Inferior parietal cortex (tissue), 1 donor: ENCODE data around the gene DNAH10.
"Not testable (repeated sequence)": the region's sequence is repeated elsewhere in the genome, so short reads cannot be mapped to it uniquely, and the experiment has no call there.

Source experiments
- DNase-seq: peaks from one replicate; pipeline ENCODE4 v3.0.0-alpha.2; 2016; ENCODE audit errors: extremely low spot score

DNAH10 gene

DNA sequence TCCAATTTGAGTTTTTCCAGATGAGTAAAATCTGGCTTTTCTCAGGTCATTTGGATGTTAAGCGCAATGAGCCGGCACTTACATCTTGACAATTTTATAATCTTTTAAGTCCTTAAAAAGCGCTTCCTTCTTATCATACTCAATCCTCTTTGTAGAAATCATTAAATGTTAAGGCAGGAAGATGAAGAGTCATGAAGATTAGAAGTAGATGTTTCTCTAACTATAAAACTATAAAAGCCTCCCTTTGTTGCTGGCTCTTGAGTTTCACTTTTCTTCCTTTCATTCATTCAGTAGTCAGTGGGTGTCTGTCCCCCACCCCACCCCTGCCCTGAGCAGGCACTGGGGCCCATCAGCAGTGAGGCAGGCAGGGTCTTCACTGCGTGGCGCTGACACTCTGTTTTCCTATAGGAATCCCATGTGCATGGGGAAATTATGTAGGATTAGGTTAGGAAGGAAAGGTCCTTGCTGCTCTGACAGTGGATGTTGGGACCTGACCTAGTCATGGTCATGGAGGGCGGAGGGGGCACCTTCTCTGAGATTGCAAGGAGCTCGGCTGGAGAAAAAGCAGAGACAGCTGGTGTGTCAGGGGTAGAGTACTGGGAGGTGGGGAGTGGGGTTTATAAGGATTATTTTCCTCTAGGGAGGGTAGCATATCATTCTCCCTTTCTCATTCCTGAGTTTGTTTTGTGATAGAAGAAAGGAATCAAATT lies 144.8 kb downstream of the DNAH10 start:
- DNase-seq: no peak

DNA sequence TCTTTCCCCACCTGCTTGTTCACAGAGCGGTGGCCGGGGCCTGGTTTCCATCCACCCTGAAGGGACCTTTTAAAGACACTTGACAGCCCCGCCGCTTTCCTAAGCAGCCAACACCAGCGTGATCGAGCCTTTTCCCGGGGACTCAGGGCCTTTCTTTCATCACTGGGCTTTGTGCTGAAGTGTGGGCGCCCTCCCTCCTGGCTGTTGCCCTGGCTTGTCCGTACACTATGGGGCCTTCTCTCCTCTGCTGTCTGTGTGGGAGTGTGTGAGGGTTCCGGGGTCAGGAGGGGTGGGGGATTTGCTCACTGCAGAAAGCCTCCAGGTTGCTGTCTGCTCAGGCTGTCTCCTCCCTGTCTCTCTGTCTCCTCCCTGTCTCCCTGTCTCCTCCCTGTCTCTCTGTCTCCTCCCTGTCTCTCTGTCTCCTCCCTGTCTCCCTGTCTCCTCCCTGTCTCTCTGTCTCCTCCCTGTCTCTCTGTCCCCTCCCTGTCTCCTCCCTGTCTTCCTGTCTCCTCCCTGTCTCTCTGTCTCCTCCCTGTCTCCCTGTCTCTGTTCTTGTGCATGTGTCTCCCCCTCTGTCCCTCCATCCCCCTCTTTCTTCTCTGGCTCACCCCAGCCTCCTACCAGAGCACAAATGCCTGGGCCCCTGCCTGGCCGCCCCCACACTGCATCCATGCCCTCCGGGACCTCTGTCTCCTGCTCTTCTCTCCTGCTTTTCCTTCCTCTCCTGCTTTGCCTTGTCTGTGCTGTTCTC lies 145.8 kb downstream of the DNAH10 start:
- DNase-seq: no peak

DNA sequence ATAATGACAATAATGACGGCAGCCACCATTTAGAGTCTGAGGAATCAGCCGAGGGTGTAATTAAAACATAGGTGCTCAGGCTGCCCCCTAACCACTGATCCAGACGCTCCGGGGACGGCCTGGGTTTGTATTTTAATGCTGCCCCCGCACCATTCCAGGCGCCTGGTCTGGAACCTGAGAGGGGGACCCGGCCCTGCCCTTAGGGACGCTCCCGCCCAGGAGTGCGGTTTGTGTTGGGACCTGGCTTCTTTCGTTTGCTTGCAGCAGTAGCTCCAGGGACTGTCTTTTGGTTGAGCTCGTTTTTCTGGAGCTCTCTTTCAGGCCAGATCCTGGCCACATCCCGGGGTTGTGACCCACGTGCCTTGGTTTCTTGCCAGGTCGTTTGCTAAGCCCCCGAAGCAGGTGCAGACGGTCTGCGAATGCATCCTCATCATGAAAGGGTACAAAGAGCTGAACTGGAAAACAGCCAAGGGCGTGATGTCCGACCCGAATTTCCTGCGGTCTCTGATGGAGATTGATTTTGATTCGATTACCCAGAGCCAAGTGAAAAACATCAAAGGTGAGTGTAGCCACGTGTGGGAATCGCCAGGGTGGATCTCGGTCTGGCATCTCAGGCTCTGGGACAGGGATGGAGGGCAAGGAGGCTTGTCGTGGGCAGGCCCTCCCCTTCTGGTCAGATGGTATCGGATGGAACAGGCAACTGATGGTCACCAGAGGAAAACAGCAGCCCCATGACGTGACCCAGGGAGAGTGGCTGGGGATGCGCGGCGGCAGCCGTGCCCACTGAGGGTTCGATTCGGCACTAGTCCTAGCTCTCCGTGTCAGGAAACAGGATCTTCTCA lies 147.0 kb downstream of the DNAH10 start:
- no peak for DNase-seq

DNA sequence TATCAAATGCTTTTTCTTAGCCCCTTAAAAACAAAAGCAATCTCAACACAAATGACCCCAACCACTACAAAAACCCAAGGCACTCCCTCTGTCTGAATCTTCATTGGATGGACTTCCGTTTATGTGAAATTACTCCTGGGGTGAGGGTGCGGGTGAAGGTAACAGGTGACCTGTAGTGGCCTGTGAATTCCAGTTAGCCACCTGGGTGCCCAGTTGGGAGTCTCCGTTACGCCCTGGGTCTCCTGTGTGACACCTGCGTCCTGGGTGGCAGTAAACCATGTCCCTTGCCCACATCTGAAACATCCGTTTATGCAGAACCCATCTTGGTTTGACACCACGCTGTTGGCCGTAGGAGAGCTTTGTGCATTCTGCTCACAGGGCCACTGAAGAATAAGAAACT lies 148.0 kb downstream of the DNAH10 start:
- DNase-seq: no peak

DNA sequence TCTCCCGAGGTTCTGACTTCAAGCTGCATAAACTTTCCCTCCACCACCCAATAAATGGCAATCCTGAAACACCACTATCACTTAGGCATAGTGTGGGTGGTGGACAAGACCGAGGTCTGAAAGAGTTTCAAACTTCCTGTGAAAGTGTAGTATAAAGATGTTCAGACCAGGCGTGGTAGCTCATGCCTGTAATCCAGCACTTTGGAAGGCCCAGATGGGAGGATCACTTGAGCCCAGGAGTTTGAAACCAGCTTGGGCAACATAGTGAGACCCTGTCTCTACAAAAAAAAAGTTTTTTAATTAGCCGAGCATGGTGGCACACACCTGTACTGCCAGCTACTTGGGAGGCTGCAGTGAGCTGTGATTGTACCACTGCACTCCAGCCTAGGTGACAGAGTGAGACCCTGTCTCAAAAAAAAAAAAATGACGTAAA lies 148.7 kb downstream of the DNAH10 start:
- DNase-seq: no peak

DNA sequence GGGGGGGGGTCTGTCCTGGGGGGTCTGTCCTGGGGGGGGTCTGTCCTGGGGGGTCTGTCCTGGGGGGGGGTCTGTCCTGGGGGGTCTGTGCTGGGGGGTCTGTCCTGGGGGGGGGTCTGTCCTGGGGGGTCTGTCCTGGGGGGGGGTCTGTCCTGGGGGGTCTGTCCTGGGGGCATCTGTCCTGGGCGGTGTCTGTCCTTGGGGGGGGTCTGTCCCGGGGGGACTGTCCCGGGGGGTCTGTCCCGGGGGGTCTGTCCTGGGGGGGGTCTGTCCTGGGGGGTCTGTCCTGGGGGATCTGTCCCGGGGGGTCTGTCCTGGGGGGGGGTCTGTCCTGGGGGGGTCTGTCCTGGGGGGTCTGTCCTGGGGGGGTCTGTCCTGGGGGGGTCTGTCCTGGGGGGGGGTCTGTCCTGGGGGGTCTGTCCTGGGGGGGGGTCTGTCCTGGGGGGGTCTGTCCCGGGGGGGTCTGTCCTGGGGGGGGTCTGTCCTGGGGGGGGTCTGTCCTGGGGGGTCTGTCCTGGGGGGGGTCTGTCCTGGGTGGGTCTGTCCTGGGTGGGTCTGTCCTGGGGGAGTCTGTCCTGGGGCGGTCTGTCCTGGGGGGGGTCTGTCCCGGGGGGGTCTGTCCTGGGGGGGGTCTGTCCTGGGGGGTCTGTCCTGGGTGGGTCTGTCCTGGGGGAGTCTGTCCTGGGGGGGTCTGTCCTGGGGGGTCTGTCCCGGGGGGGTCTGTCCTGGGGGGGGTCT lies 149.7 kb downstream of the DNAH10 start:
- DNase-seq: not testable (repeated sequence)

DNA sequence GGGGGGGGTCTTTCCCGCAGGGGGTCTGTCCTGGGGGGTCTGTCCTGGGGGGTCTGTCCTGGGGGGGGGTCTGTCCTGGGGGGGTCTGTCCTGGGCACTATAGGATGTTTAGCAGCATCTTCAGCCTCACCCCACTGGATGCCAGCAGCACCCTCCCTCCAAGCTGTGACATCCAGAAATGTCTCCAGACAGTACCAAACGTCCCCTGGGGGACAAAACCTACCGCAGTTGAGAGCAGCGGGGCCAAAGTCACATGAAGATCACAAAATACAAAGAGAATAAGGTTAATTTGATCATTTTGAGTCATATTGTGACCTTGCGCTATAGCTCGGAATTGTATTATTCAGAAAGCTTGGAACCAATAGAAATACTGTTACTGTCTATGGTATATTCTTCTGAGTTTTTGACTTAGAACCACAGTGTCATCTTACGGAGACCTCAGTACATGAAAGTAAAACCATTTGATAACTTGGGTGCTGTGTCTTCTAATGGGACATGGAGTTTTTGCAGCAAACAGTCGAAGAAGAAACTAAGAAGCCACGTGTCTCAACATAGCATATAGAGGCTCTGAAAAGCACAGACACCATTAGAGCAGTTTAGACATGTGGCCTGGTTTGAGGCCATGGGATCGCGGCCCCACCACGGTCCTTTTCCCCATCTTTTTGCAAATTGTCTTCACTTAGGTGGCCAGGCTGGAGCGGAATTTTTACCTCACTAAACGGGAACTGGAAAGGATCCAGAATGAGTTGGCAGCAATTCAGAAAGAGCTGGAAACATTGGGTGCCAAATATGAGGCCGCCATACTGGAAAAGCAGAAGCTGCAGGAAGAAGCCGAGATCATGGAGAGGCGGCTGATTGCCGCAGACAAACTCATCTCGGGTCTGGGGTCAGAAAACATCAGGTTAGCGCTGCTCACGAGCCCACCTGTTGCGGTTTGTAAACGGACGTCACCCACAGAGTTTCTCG lies 150.6 kb downstream of the DNAH10 start:
- no peak for DNase-seq

DNA sequence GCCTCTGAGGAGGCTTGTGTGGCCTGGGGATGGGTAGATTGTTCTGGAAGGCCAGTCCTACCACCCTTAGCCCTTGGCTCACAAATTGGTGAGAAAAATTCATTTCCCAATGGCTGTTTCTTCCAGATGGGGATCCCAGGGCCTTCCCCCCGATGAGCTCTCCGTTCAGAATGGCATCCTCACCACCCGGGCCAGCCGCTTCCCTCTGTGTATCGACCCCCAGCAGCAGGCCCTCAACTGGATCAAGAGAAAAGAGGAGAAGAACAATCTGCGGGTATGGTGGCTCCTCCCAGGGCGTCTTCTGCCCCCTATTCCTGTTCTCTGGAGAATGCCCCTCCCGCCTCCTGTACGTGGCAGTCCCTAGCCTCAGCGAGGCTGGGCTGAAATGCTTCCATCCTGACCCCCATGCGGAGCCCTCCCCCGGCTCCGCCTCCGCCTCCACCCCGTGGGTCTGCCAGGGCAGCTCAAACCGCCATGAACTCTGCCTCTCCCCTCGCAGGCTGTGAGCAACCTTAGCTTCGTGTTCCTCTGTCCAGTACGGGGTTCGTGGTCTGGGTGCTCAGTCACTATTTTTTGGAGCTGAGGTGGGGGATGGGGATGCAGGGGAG lies 152.7 kb downstream of the DNAH10 start:
- no peak for DNase-seq

DNA sequence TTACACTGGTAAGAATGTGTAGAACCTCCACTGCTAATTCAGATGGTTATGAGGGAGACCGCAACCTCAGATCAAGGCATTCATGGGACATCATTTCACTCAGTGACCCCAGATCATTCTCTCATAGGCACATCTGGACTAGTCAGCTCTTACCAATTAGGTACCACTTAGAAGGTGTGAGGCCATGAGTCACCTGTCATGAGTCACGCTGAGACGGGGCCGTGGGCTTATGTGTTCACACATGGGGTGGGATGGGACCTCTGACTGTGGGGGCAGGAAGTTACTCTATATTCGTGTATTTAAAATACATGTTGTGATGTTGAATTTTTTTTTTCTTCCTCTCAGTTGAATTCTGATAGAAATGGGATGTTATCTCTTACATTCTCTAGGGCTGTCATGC lies 154.6 kb downstream of the DNAH10 start:
- DNase-seq: no peak

DNA sequence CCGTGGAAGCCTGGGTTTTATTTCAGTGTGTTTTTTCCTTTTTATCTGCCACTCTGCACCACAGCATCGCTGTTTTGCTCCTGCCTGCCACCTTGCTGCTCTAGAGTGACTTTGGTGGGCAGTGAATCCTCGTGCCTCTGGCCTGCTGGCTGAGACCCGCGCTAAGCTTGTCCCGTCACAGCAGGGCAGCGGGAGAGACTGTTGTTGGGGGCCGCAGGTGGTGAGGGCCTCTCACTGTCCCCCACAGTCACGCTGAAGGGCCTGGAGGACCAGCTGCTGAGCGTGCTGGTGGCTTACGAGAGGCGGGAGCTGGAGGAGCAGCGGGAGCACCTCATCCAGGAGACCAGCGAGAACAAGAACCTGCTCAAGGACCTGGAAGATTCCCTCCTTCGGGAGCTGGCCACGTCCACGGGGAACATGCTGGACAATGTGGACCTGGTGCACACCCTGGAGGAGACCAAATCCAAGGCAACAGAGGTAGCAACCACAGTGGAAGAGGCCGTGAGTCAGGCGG lies 155.3 kb downstream of the DNAH10 start:
- DNase-seq: no peak

DNA sequence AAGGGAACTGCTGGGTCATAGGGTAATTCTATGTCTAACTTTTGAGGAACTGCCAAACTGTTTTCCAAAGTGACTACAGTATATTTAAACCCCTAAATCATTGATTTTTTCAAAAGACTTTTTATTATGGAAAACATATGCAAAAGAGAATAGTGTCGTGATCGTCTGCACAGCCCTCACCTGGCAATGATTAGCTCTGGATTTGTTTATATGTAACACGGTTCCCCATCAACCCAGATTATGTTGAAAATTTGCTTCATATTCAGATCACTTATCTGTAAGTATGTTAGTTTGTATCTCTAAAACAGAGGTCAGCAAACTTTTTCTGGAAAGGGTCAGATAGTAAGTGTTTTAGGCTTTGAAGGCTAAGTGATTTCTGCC lies 157.9 kb downstream of the DNAH10 start:
- no peak for DNase-seq

DNA sequence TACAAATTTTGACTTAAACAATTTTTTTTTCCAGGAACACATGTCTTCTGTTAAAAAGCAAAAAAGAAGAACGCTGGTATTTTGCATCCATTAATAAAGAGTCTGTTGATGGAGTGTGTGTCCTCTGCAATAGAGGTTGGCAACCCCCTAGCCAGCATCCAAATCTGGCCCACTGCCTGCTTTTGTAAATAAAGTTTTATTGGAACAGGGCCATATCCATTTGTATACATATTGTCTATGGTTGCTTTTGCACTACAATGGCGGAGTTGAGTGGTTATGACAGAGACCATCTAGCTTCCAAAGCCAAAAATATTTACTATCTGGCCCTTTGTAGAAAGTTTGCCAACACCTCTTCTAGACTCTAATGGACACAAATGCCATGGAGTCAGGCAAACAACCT lies 160.9 kb downstream of the DNAH10 start:
- no peak for DNase-seq

DNA sequence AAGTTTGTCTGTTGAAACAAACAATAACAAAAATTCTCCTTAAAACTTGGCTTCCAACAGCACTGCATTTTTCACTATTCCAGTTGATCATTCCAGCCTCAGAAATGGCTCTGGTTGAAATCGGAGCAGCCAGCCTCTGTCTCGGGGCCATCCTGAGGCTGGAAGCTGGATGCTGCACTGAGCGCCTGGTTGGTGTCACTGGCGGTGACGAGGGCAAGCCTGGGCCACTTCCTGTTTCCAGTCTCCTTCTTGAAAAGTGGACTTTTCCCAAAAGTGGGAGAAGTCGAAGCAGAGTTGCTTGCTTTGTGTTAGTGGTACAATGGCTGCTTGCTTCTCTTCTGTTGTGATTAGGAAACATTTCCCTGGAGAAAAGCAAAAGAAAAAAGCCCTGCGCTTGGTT lies 161.8 kb downstream of the DNAH10 start:
- DNase-seq: no peak

DNA sequence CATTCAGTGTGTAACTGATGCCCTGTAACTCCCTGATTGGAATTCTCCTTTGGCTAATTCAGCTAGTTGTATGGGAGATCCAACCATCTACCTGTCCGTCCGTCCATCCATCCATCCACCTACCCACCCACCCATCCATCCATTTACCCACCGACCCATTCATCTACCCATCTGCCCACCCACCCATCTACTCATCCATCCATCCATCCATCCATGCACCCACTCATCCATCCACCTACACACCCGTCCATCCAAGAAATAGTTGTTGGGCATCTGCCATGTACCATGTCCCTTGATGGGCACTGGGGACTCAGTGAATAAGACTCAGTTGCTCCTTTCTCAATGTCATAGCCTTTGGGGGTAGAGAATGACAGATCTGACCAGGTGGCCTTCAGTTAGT lies 162.4 kb downstream of the DNAH10 start:
- no peak for DNase-seq

DNA sequence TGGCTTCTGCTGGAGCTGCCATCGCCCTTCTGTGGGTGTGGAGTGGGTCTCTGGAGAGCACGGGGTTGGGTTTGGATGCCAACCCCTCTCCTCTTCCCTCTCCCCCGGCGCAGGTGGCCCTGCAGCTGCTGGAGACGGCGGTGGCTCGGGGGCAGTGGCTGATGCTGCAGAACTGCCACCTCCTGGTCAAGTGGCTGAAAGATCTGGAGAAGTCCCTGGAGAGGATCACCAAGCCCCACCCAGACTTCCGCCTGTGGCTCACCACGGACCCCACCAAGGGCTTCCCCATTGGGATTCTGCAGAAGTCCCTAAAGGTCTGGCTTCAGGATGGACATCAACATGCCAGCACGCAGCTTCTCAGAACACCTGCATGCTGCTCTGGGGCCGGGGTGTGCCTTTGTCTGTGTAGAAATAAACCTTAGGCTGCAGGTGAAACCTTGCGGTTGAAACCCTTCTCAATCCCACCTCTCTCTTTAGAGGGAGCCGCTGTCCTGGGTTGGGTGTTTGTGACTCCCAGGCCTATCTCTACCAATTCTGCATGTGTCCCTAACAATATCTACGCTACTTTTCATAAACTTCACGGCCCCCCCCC lies 166.3 kb downstream of the DNAH10 start:
- no peak for DNase-seq

DNA sequence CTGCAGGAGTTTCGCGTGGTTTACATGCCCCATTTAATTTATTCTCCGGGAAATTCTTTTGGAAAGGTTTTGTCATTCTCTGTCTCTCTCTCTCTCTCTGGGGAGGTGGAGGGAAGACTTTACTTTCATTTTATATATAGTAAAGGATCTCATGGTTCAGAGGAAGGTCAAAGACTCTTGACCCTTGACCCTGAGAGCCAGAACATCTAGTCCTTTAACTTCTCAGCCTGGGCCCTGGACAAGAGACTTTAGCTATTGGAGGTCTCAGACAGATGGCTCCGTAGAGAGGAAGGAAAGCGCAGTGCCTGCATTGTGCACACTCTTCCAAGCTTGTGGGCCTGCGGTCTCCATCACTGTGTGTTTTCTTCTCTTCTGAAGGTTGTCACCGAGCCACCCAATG lies 166.8 kb downstream of the DNAH10 start:
- DNase-seq: no peak

DNA sequence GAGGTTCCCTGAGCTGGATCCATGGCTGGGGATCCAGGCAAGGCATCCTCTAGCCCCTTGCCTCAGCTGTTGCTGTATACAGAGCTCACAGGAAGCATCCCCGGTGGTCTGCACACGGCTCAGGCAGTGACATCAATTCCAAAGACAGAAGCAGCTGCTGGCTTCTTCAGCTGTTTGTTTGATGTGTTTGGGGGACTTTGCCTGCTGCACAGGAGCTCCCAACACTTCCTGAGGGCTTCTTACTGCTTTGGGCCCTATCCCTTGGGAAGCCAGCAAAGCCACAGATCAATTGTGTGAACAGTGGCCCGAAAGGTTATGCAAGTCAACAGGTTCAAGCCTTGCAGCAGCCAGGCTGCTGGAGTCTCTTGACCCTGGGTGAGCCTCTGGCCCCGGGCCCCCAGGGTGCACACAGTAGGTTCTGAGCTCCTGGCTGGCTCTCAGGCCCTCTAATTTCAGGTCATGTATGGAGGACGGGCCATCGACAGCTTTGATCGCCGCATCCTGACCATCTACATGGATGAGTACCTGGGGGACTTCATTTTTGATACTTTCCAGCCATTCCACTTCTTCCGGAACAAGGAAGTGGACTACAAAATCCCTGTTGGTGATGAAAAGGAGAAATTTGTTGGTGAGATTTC lies 168.0 kb downstream of the DNAH10 start:
- DNase-seq: no peak

DNA sequence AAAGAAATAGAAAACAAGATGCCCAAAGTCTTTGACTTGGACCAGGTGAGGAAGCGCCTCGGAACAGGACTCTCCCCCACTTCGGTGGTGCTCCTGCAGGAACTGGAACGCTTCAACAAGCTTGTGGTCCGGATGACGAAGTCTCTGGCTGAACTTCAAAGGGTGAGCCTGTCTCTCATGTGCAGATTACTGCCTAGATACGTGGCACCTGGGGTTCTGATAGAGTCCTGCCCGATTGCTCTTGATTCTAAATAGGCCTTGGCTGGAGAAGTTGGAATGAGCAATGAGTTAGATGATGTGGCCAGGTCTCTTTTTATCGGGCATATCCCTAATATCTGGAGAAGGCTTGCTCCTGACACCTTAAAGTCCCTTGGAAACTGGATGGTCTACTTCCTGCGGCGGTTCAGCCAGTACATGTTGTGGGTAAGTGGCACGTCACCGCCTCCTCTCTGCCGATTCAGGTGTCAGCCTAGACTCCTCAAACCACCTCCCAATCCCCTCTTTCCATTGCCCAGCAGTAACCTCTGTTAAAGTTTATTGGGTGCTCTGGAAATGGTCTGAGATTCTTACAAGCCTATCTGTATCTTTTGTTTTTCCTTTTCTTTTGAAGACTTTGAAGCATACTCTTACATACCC lies 169.7 kb downstream of the DNAH10 start:
- no peak for DNase-seq

DNA sequence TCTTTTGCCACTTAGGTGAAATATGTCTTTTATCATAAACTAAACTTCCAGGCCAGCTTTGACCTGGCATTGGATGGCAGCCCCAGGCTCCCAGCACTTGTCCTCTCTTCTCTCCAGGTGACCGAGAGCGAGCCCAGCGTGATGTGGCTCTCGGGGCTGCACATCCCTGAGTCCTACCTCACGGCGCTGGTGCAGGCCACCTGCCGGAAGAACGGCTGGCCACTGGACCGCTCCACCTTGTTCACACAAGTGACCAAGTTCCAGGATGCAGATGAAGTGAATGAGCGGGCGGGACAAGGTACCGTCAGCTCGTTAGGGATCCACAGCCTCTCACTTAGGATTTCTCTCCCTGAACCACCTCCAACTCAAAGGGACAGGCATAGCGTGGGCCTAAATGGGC lies 171.1 kb downstream of the DNAH10 start:
- no peak for DNase-seq
